DMS153 treated with DMSO at 0.1 percent for 48 hours (cell line): ENCODE results near the gene AMOTL1.

ENCODE experiments used
- DNase-seq: peaks from one replicate; lab custom pipeline; 2025; ENCODE audit not compliant: unreplicated experiment; lab: John Stamatoyannopoulos, UW

Gene AMOTL1

GRCh38 chr11:94871491-94872185 lies 103.5 kb downstream of the AMOTL1 start:
- DNase-seq = no peak

- DNase-seq = no peak
These were observed 105.9 kb downstream of the AMOTL1 start for GRCh38 chr11:94873916-94874540.

GRCh38 chr11:94876222-94876621 lies 108.1 kb downstream of the AMOTL1 start:
- no peak for DNase-seq

- no peak for DNase-seq
These were observed 108.7 kb downstream of the AMOTL1 start for GRCh38 chr11:94876645-94877442.

- DNase-seq = no peak
These were observed 109.5 kb downstream of the AMOTL1 start for GRCh38 chr11:94877443-94878200.

- no peak for DNase-seq
These were observed 110.8 kb downstream of the AMOTL1 start for GRCh38 chr11:94879006-94879405.

- DNase-seq = no peak
These were observed 112.1 kb downstream of the AMOTL1 start for GRCh38 chr11:94880216-94880615.

- no peak for DNase-seq
These were observed 114.8 kb downstream of the AMOTL1 start for GRCh38 chr11:94882931-94883330.

- no peak for DNase-seq
These were observed 115.7 kb downstream of the AMOTL1 start for GRCh38 chr11:94883878-94884277.

GRCh38 chr11:94884376-94884775 lies 116.2 kb downstream of the AMOTL1 start:
- no peak for DNase-seq

- peak; percentile 22 for DNase-seq
These were observed 117.0 kb downstream of the AMOTL1 start for GRCh38 chr11:94885133-94885532.

GRCh38 chr11:94885581-94885980 lies 117.4 kb downstream of the AMOTL1 start:
- no peak for DNase-seq

GRCh38 chr11:94888204-94888603 lies 120.0 kb downstream of the AMOTL1 start:
- no peak for DNase-seq

- no peak for DNase-seq
These were observed 127.3 kb downstream of the AMOTL1 start for GRCh38 chr11:94895451-94895850.

- no peak for DNase-seq
These were observed 127.8 kb downstream of the AMOTL1 start for GRCh38 chr11:94895971-94896370.

GRCh38 chr11:94897330-94897768 lies 129.2 kb downstream of the AMOTL1 start:
- DNase-seq = peak; percentile 19

GRCh38 chr11:94907226-94907625 lies 139.1 kb downstream of the AMOTL1 start:
- DNase-seq = no peak

GRCh38 chr11:94909371-94909820 lies 141.2 kb downstream of the AMOTL1 start:
- DNase-seq = no peak

- DNase-seq = no peak
These were observed 142.1 kb downstream of the AMOTL1 start for GRCh38 chr11:94910270-94910669.

- no peak for DNase-seq
These were observed 142.6 kb downstream of the AMOTL1 start for GRCh38 chr11:94910779-94911178.

GRCh38 chr11:94912806-94913205 lies 144.7 kb downstream of the AMOTL1 start:
- DNase-seq = no peak
